Endothelial cell (in vitro differentiated cells): Measurements from ENCODE around the gene NRXN3. TPM values are rescaled to one million over a fixed set of nuclear protein-coding genes. Genes with fewer than 3 reads are reported as not detected.

Experiments
- DNase-seq: peaks from one replicate; pipeline ENCODE4 v3.0.0; 2021; ENCODE audit warnings: low spot score
- H3K27ac Mint-ChIP-seq: one replicate; pipeline ENCODE4 v1.8.0; 2021; ENCODE audit warnings: mixed read lengths, inconsistent platforms; ENCODE audit not compliant: unreplicated experiment
- H3K27me3 Mint-ChIP-seq: one replicate; pipeline ENCODE4 v1.8.0; 2021; ENCODE audit warnings: mild to moderate bottlenecking, moderate library complexity, mixed read lengths, inconsistent platforms; ENCODE audit not compliant: unreplicated experiment
- H3K36me3 Mint-ChIP-seq: one replicate; pipeline ENCODE4 v1.8.0; 2021; ENCODE audit warnings: mild to moderate bottlenecking, low read depth, mixed read lengths, inconsistent platforms; ENCODE audit not compliant: unreplicated experiment
- H3K4me1 Mint-ChIP-seq: one replicate; pipeline ENCODE4 v1.8.0; 2021; ENCODE audit warnings: mild to moderate bottlenecking, mixed read lengths, inconsistent platforms; ENCODE audit not compliant: unreplicated experiment
- H3K4me3 Mint-ChIP-seq: one replicate; pipeline ENCODE4 v1.8.0; 2021; ENCODE audit warnings: mild to moderate bottlenecking, mixed read lengths, inconsistent platforms; ENCODE audit not compliant: unreplicated experiment
- H3K9me3 Mint-ChIP-seq: one replicate; pipeline ENCODE4 v1.8.0; 2021; ENCODE audit warnings: mixed read lengths, inconsistent platforms; ENCODE audit not compliant: unreplicated experiment
- total RNA-seq: library from RNA; stranded (reverse); fragmentation: NEBNext Ultra II Directional; extraction: Animal tissue kit (Norgen Biotek cat#: 25700); gene quantifications from one replicate; pipeline ENCODE4 v1.2.1, GENCODE V29; 2021; ENCODE audit not compliant: unreplicated experiment
- TF ChIP-seq, protein P1 (sequence below): fragments of 200-600 bp; sonication (generic); IDR thresholded peaks from one replicate; pipeline ENCODE4 v1.5.0; 2021; ENCODE audit warnings: antibody characterized with exemption; ENCODE audit not compliant: unreplicated experiment

NRXN3 gene
- total RNA-seq, 1 donor from 2014 or later: 2.3 TPM

DNA sequence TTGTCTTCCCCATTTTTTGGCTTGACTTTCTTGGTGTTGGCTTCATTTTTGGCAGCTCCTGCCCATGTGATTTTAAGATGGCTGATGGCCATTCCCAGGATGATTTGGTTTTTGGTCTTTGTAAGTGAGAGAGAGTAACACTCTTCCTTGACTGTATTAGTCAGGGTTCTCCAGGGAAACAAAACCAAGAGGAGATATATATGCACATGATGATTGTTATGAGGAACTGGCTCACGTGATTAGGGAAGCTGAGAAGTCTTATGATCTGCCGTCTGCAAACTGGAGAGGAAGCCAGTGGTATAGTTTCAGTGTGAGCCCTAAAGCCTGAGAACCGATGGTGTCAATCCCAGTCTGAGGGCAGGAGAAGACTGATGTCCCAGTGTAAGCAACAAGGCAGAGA lies 146.6 kb downstream of the NRXN3 start:
- Mint-ChIP-seq H3K9me3 (no peaks in the 10 kb centered on the region), H3K4me3 (no peak overlapping the region), H3K4me1 (peaks cover 8% of the 10 kb centered on the region), H3K27me3 (no peaks in the 10 kb centered on the region), H3K27ac (no peak overlapping the region), H3K36me3 (no peaks in the 10 kb centered on the region)
- DNase-seq: no peak
- TF ChIP-seq, protein P1, sequence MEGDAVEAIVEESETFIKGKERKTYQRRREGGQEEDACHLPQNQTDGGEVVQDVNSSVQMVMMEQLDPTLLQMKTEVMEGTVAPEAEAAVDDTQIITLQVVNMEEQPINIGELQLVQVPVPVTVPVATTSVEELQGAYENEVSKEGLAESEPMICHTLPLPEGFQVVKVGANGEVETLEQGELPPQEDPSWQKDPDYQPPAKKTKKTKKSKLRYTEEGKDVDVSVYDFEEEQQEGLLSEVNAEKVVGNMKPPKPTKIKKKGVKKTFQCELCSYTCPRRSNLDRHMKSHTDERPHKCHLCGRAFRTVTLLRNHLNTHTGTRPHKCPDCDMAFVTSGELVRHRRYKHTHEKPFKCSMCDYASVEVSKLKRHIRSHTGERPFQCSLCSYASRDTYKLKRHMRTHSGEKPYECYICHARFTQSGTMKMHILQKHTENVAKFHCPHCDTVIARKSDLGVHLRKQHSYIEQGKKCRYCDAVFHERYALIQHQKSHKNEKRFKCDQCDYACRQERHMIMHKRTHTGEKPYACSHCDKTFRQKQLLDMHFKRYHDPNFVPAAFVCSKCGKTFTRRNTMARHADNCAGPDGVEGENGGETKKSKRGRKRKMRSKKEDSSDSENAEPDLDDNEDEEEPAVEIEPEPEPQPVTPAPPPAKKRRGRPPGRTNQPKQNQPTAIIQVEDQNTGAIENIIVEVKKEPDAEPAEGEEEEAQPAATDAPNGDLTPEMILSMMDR: no peak

DNA sequence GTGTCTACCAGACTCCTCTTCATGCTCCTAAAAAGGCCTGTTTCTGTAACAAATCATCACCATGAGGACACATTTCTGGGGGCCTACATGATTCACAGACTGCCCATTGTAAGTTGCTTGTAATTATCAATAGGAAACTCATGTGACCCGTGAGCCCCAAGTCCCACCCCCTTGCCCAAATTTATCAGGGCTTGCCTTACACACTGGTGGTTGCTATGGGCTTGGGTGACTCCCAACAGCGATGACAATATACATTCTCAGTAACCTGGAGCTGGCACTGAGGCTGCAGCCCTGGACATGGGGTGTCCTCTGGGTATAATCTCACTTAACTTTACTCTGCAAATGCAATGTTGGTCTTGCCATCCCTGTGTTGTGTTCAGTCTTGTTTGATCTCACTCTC lies 149.2 kb downstream of the NRXN3 start:
- no peak overlapping the region for H3K4me3 Mint-ChIP-seq
- H3K27me3 Mint-ChIP-seq: no peaks in the 10 kb centered on the region
- H3K9me3 Mint-ChIP-seq: no peaks in the 10 kb centered on the region
- peaks cover 8% of the 10 kb centered on the region for H3K4me1 Mint-ChIP-seq
- no peak for DNase-seq
- H3K36me3 Mint-ChIP-seq: no peaks in the 10 kb centered on the region
- H3K27ac Mint-ChIP-seq: no peak overlapping the region
- TF ChIP-seq, protein P1: no peak

DNA sequence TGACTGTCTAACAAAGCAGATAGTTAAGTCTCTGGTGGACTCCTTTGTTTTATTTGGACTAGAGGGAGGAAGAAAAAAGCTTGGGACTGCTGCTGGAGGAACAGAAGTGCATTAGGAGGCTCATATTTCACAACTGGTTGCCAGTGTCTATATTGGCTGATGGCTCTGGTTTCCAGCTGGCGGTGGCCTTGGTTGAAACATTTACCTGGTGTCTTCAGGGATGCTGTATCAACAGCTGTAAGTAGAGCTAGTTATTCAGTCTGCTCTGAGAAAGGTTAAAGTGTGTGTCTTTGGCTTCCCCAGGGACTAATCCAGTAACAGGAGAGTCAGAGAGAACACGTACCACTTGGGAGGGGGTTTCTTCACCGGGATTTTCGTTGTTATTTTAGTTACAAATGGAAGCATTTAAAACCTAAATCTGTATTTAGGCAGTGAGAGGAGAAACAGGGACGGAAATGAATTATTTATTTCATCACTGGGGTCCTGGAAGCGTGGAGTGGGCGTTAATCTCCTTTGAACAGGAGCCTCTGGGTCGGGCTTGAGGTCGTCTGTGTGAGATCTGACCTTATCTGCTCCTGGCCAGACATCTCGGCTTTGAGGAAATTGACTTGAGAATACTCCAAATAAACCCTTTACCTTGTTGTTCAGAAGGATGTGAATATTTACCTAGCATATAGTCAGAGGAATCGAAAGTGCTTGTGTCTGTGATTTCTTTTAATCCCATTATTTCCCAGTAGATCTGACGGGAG lies 149.9 kb downstream of the NRXN3 start:
- TF ChIP-seq, protein P1: no peak
- no peaks in the 10 kb centered on the region for H3K9me3 Mint-ChIP-seq
- H3K27me3 Mint-ChIP-seq: no peaks in the 10 kb centered on the region
- peaks cover 8% of the 10 kb centered on the region for H3K4me1 Mint-ChIP-seq
- no peak for DNase-seq
- no peaks in the 10 kb centered on the region for H3K36me3 Mint-ChIP-seq
- no peak overlapping the region for H3K4me3 Mint-ChIP-seq
- H3K27ac Mint-ChIP-seq: peak overlapping the region; percentile 10

DNA sequence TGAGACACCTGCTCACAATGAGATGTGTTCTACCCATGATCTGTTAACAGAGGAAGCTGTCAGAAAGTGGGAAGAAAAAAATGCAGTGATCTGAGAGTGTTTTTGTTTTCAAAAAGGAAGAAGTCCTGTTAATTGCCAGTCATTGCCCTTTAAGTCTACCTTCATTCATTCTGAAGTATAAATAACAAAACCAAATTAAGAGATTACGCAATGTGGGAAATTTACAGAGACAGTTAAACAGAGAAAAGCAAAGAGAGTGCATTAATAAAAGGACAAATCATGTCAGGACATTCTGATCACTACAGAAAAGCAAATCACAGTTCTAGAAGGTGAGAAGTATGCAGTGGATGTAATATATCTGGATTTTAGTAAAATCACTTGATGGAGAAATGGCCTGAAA lies 154.2 kb downstream of the NRXN3 start:
- Mint-ChIP-seq H3K4me3 (no peak overlapping the region), H3K9me3 (no peaks in the 10 kb centered on the region), H3K36me3 (no peaks in the 10 kb centered on the region), H3K27me3 (peaks cover 2% of the 10 kb centered on the region), H3K4me1 (peaks cover 8% of the 10 kb centered on the region), H3K27ac (no peak overlapping the region)
- no peak for DNase-seq
- TF ChIP-seq, protein P1: no peak

DNA sequence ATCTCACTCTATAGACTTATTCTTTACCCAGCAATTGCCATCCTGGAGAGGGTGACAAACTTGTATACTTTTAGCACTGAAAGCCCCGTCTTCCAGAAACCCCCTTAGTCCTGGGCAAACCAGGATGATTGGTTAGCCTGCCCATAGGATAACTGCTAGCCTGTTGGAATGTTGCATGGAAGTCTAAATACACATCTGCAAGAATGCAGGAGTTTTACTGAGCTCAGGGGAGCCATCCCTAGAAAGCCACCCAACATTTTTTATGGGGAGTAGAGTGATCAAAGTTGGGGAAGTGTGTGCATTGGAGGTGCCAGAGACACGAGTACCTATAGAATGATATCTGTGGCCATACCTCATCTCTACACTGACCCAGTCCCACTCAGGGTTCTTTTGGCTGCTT lies 155.7 kb downstream of the NRXN3 start:
- no peaks in the 10 kb centered on the region for H3K36me3 Mint-ChIP-seq
- no peak overlapping the region for H3K27ac Mint-ChIP-seq
- no peaks in the 10 kb centered on the region for H3K4me1 Mint-ChIP-seq
- DNase-seq: no peak
- H3K27me3 Mint-ChIP-seq: peaks cover 2% of the 10 kb centered on the region
- H3K9me3 Mint-ChIP-seq: no peaks in the 10 kb centered on the region
- TF ChIP-seq, protein P1: no peak
- no peak overlapping the region for H3K4me3 Mint-ChIP-seq
